K562 (cell line): ENCODE measurements around the gene STOM. TPM values are rescaled to one million over a fixed set of nuclear protein-coding genes. Genes with fewer than 3 reads are reported as not detected.

Source experiments
- ATAC-seq: fragments of 200-7000 bp; cut with Tn5 transposase; 3 replicates; pipeline ENCODE4 v1.9.1; 2020; ENCODE audit warnings: moderate library complexity
- BruUV-seq: library from RNA; stranded (reverse); fragments of 400-500 nt; replicated peaks from 2 replicates; lab custom pipeline; 2021; lab: Mats Ljungman, UMichigan
- CTCF ChIA-PET: fragments of 300-600 bp; formaldehyde crosslinking; extraction: SDS; loops from one replicate; lab custom pipeline; 2021; ENCODE audit warnings: low intra/inter-chr PET ratio; lab: Yijun Ruan, JAX
- POLR2A ChIA-PET: fragments of 300-600, 350-650 bp; sonication (Branson Sonifier 250); formaldehyde crosslinking; extraction: SDS; loops from one replicate; lab custom pipeline; 2021; ENCODE audit warnings: antibody characterized with exemption, inconsistent platforms; lab: Yijun Ruan, JAX
- DNase-seq, 4 experiments: peaks; one replicate each; pipeline versions ENCODE4 v3.0.0 to v3.0.0-alpha.2; 2011 to 2018; ENCODE audit warnings: low spot score in 3 of 4, mixed read lengths in 3 of 4; ENCODE audit errors: extremely low read depth in 1 of 4
- FAIRE-seq: peaks from 2 replicates; lab custom pipeline; 2011; peaks lifted over from hg19 to GRCh38; lab: Jason Lieb, UNC
- H2AFZ ChIP-seq: 2 replicates; pipeline ENCODE4 v1.6.0; 2011; ENCODE audit warnings: low read depth, low read length, control low read depth, inconsistent platforms
- H3K27ac ChIP-seq: fragments of 200-600 bp; 3 replicates; pipeline ENCODE4 v1.8.0; 2011; ENCODE audit warnings: low read depth, mild to moderate bottlenecking, control low read depth, inconsistent platforms, low read length, moderate library complexity, mixed read lengths; ENCODE audit errors: extremely low read depth
- H3K27me3 ChIP-seq, 2 experiments: fragments of 300-600 bp in 1 of 2; 2 replicates in 1 of 2; 3 replicates in 1 of 2; pipeline versions ENCODE4 v1.6.0 to v1.8.0; 2011; ENCODE audit warnings: inconsistent platforms in 2 of 2, low read length in 2 of 2, mild to moderate bottlenecking in 1 of 2, mixed read lengths in 1 of 2, moderate library complexity in 1 of 2; ENCODE audit not compliant: control insufficient read depth in 2 of 2, insufficient read depth in 2 of 2
- H3K36me3 ChIP-seq: fragments of 300-600 bp; 3 replicates; pipeline ENCODE4 v1.8.0; 2011; ENCODE audit warnings: mild to moderate bottlenecking, low read length, inconsistent platforms; ENCODE audit not compliant: control insufficient read depth, insufficient read depth
- H3K4me1 ChIP-seq, 2 experiments: fragments of 200-600 bp in 1 of 2; replicated peaks in 1 of 2; 2 replicates in 1 of 2; 3 replicates in 1 of 2; pipeline versions ENCODE4 v1.5.1 to v1.8.0; 2011; ENCODE audit warnings: inconsistent platforms in 2 of 2, low read length in 2 of 2, mild to moderate bottlenecking in 1 of 2, mixed read lengths in 1 of 2, moderate library complexity in 1 of 2; ENCODE audit not compliant: control insufficient read depth in 2 of 2, insufficient read depth in 2 of 2
- H3K4me2 ChIP-seq: 2 replicates; pipeline ENCODE4 v1.6.1; 2011; ENCODE audit warnings: low read length, control low read depth, inconsistent platforms, mixed read lengths; ENCODE audit not compliant: insufficient read depth
- H3K4me3 ChIP-seq: fragments of 200-600 bp; sonication (generic), shearing (Covaris generic); 2 replicates; pipeline ENCODE4 v1.5.1; 2016; ENCODE audit warnings: control low read depth, inconsistent platforms
- H3K79me2 ChIP-seq: fragments of 200-600 bp; 3 replicates; pipeline ENCODE4 v1.8.0; 2011; ENCODE audit warnings: low read length, inconsistent platforms; ENCODE audit not compliant: control insufficient read depth, insufficient read depth
- H3K9ac ChIP-seq, 2 experiments: 2 replicates each; pipeline versions ENCODE4 v1.6.0 to v1.6.1; 2011; ENCODE audit warnings: low read depth in 2 of 2, low read length in 2 of 2, control low read depth in 1 of 2, inconsistent platforms in 1 of 2, mild to moderate bottlenecking in 1 of 2, mixed read lengths in 1 of 2; ENCODE audit not compliant: insufficient read depth in 1 of 2
- H3K9me1 ChIP-seq: one replicate; pipeline ENCODE4 v1.6.0; 2011; ENCODE audit warnings: inconsistent platforms, mild to moderate bottlenecking, low read length, moderate library complexity; ENCODE audit not compliant: control insufficient read depth, insufficient read depth
- H3K9me3 ChIP-seq: replicated peaks from 2 replicates; pipeline ENCODE4 v1.5.1; 2011; ENCODE audit warnings: low read depth, low read length, inconsistent platforms; ENCODE audit not compliant: control insufficient read depth, insufficient read depth
- H4K20me1 ChIP-seq: replicated peaks from 2 replicates; pipeline ENCODE4 v1.6.1; 2011; ENCODE audit warnings: low read length, inconsistent platforms, mixed read lengths; ENCODE audit not compliant: control insufficient read depth, insufficient read depth
- ERF ChIP-seq: fragments of 450-650 bp; formaldehyde crosslinking; IDR thresholded peaks from 2 replicates; pipeline ENCODE4 v1.4.0; 2020; ENCODE audit warnings: mild to moderate bottlenecking, mixed read lengths
- FOXP1 ChIP-seq: sonication (generic); formaldehyde crosslinking; IDR thresholded peaks from 2 replicates; pipeline ENCODE4 v1.8.0; 2022; ENCODE audit warnings: mild to moderate bottlenecking, missing genetic modification reagents
- GTF2F1 ChIP-seq: IDR thresholded peaks from 2 replicates; pipeline ENCODE4 v1.6.1; 2011; ENCODE audit warnings: low read depth, low read length, improper control_type of control experiment
- NR3C1 ChIP-seq: sonication (generic); formaldehyde crosslinking; IDR thresholded peaks from 2 replicates; pipeline ENCODE4 v1.8.1; 2022; ENCODE audit warnings: missing genetic modification reagents
- TSHZ1 ChIP-seq: fragments of 250-450 bp; sonication (Bioruptor Pico); IDR thresholded peaks from 2 replicates; pipeline ENCODE4 v1.4.0; 2020; ENCODE audit warnings: mild to moderate bottlenecking, moderate library complexity
- ZNF239 ChIP-seq: fragments of 250-450 bp; sonication (Bioruptor Pico); IDR thresholded peaks from 2 replicates; pipeline ENCODE4 v1.4.0; 2020; ENCODE audit warnings: mild to moderate bottlenecking
- ZNF3 ChIP-seq: fragments of 250-450 bp; sonication (Bioruptor Pico); IDR thresholded peaks from 2 replicates; pipeline ENCODE4 v1.5.0; 2021; ENCODE audit warnings: mild to moderate bottlenecking, moderate library complexity
- ZNF518B ChIP-seq: fragments of 250-450 bp; sonication (Bioruptor Pico); IDR thresholded peaks from 2 replicates; pipeline ENCODE4 v1.5.0; 2021; ENCODE audit warnings: mild to moderate bottlenecking, moderate library complexity
- ZNF551 ChIP-seq: fragments of 250-450 bp; sonication (Bioruptor Pico); IDR thresholded peaks from 2 replicates; pipeline ENCODE4 v1.5.0; 2021; ENCODE audit warnings: mild to moderate bottlenecking, moderate library complexity
- ZNF57 ChIP-seq: fragments of 450-650 bp; formaldehyde crosslinking; IDR thresholded peaks from 2 replicates; pipeline ENCODE4 v1.4.0; 2020; ENCODE audit warnings: mild to moderate bottlenecking, moderate library complexity
- WGBS: fragments of 100-300 bp; shearing (Covaris generic); methylation state at CpG from one replicate; pipeline ENCODE4 v1.1.6; 2016; ENCODE audit warnings: low coverage, mixed read lengths; ENCODE audit not compliant: insufficient coverage; ENCODE audit errors: missing lambda C conversion rate; 5-methylcytosine and 5-hydroxymethylcytosine counted together
- in situ Hi-C: fragments of 300-500 bp; cut with MboI; formaldehyde crosslinking; loops from 4 replicates; pipeline ENCODE4 v1.15.0; 2018; ENCODE audit warnings: inconsistent platforms, mixed read lengths
- intact Hi-C: fragments of 100-400 bp; cut with micrococcal nuclease; formaldehyde crosslinking; loops from 2 replicates; pipeline ENCODE4 v1.14.2; 2022
- polyA plus RNA-seq, 8 experiments: library from polyadenylated mRNA; depleted of rRNA in 4 of 8; stranded (reverse) in 5 of 8; unstranded in 3 of 8; fragments of >200 nt; fragmentation: Nextera tagmentation in 2 of 8; fragmentation: Illumina TruSeq in 1 of 8; extraction: Ambion mirVana in 2 of 8; extraction: Trizol in 1 of 8; gene quantifications; 2 replicates each; pipeline versions ENCODE4 v1.2.1 to v1.2.3, GENCODE V29; 2011 to 2014; ENCODE audit warnings: inconsistent platforms in 1 of 8, missing spikeins in 1 of 8
- total RNA-seq, 7 experiments: library from RNA; depleted of rRNA in 6 of 7; stranded (reverse); fragments of >200 nt in 6 of 7; fragmentation: Illumina TruSeq in 2 of 7; extraction: Trizol in 2 of 7; gene quantifications; 2 replicates each; pipeline versions ENCODE4 v1.2.1 to v1.2.3, GENCODE V29; 2011 to 2021; ENCODE audit warnings: low replicate concordance in 1 of 7

The STOM gene
- total and polyA plus RNA-seq, 9 of the 15 experiments (the other 6 are each of a cell fraction or from before 2014, with no cell fraction given), result 23.2 to 140 (median 43.9) TPM

- TF ChIP-seq FOXP1, result no peak
- TF ChIP-seq ZNF239 (CRISPR knock-in tag), result no peak
- intact Hi-C loops, result no loop called here
- H3K9me1 ChIP-seq, result no peaks in the 10 kb centered on the region
- no peak for ATAC-seq
- DNase-seq, result no peak
- in situ Hi-C loops, result no loop called here
- ChIA-PET CTCF (no interaction called here), POLR2A (interaction anchor here (0.6 kb wide), 1 partner anchor 772 kb away, joined by 3 read pairs; no protein-coding TSS in a partner anchor)
- H2AFZ ChIP-seq, result no peak overlapping the region
- no peaks in the 10 kb centered on the region for H3K79me2 ChIP-seq
- BruUV-seq, result no TSS peak
- FAIRE-seq, result no peak
- H3K36me3 ChIP-seq, result no peaks in the 10 kb centered on the region
- WGBS, result 70% methylated on average over 5 of the region's 5 CpGs
- no peak overlapping the region for H3K4me3 ChIP-seq
- H3K27me3 ChIP-seq, result no peaks in the 10 kb centered on the region
- no peaks in the 10 kb centered on the region for H4K20me1 ChIP-seq
- no peaks in the 10 kb centered on the region for H3K9me3 ChIP-seq
- H3K27ac ChIP-seq, result no peak overlapping the region
- H3K4me2 ChIP-seq, result no peak overlapping the region
- H3K4me1 ChIP-seq, result peaks cover 6 to 16% of the 10 kb centered on the region in 2 experiments; a peak in 4 of 5 replicates
- no peak overlapping the region for H3K9ac ChIP-seq
Measured at GRCh38 chr9:121302341-121302740, 67.7 kb downstream of the STOM start.

GRCh38 chr9:121301881-121302286, 68.2 kb downstream of the STOM start:
- Histone ChIP-seq H4K20me1 (no peaks in the 10 kb centered on the region), H3K36me3 (no peaks in the 10 kb centered on the region), H3K27ac (no peak overlapping the region), H3K79me2 (no peaks in the 10 kb centered on the region), H3K4me2 (no peak overlapping the region), H3K4me3 (no peak overlapping the region), H3K9me3 (no peaks in the 10 kb centered on the region), H3K9ac (0 out of 4 replicates have a peak overlapping the region, but pooled peaks of 1 of the 2 experiments have one; percentile 47), H3K4me1 (peaks cover 6 to 16% of the 10 kb centered on the region in 2 experiments; a peak in 4 of 5 replicates), H2AFZ (no peak overlapping the region), H3K9me1 (no peaks in the 10 kb centered on the region), H3K27me3 (no peaks in the 10 kb centered on the region)
- BruUV-seq, result no TSS peak
- ATAC-seq (no peak), DNase-seq (no peak), FAIRE-seq (no peak)
- intact Hi-C loops (no loop called here), in situ Hi-C loops (no loop called here)
- POLR2A ChIA-PET, result interaction anchor here (0.6 kb wide), 1 partner anchor 772 kb away, joined by 3 read pairs; no protein-coding TSS in a partner anchor
- CTCF ChIA-PET, result no interaction called here
- 38% methylated on average over 11 of the region's 11 CpGs for WGBS
- TF ChIP-seq ZNF57 (CRISPR knock-in tag) (no peak), NR3C1 (CRISPR knock-in tag) (no peak), ERF (no peak), TSHZ1 (CRISPR knock-in tag) (no peak), ZNF3 (CRISPR knock-in tag) (no peak), ZNF551 (no peak), ZNF518B (no peak), GTF2F1 (no peak)
